SK-MEL-5 (cell line): ENCODE data around the gene GTPBP2. TPM values are rescaled to one million over a fixed set of nuclear protein-coding genes. Genes with fewer than 3 reads are reported as not detected.
"Not testable (repeated sequence)": the region's sequence is repeated elsewhere in the genome, so short reads cannot be mapped to it uniquely, and the experiment has no call there.

ENCODE experiments used
- DNase-seq: peaks from one replicate; pipeline ENCODE4 v3.0.0-alpha.2; 2016; ENCODE audit warnings: low read depth, low spot score
- in situ Hi-C: cut with HindIII; loops from 2 replicates; pipeline ENCODE4 v1.10.0; 2016; ENCODE audit warnings: low sequenced_read_pairs, high pct_unique_total_duplicates, low pct_unique_long_range_greater_than_20kb
- total RNA-seq: library from RNA; depleted of rRNA; stranded (reverse); fragments of >200 nt; shearing (Covaris generic); gene quantifications from 2 replicates; pipeline ENCODE4 v1.2.3, GENCODE V29; 2014

GTPBP2 gene
- total RNA-seq, 1 experiment from 2014 or later: 95.2 TPM

DNA sequence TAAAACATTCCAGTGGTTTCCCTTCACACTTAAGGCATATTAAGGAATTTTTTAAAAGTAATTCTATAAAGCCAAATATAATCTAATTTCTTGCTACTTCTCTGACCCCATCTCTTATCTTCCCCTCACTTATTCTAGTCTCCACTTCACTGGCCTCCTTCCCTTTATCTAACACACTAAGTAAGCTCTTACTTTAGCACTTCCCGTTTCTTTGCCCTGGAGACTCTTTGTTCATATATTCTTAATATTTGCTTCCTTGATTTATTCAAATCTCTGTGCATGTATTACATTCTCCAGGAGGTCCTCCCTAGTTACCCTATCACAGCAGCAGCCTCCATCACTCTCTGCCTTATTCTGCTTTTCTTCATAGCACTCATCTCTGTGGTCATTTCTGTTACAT, 20.3 kb downstream of the GTPBP2 start:
- in situ Hi-C loops: no loop called here
- DNase-seq: no peak

DNA sequence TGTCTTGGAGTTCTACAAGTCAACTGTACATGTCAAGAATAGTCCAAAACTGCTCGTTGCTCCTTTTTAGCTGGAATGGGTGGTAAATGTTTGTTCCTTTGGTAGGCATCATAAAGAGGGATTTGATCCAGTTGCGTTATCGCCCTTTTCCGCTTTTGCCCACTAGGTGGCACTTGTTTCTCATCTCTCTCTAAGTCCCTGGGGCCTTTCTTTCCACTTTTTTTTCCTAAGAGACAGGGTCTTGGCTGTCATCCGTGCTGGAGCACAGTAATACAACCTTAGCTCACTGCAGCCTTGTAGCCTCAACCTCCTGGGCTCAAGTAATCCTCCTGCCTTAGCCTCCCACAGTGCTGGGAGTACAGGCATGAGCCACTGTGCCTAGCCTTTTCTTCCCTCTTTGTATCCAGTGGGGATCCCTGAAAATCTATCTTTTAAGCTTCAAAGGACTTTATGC, 20.7 kb downstream of the GTPBP2 start:
- in situ Hi-C loops: no loop called here
- peak; percentile 86 for DNase-seq

DNA sequence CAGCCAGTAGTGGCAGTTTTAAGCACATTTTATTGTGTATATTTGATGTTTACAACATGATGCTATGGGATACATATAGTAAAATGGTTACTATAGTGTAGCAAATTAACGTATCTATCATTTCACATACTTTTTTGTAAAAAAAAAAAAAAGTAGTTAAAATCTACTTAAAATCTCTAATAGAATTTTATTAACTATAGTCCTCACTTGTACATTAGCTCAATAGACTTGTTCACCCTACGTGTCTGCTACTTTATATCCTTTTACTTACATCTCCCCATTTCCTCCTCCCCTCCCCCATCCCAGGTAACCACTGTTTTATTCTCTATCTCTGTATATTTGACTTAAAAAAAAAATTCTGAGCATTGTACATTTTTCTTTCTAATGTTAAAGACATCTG, 23.0 kb downstream of the GTPBP2 start:
- no peak for DNase-seq
- in situ Hi-C loops: no loop called here

DNA sequence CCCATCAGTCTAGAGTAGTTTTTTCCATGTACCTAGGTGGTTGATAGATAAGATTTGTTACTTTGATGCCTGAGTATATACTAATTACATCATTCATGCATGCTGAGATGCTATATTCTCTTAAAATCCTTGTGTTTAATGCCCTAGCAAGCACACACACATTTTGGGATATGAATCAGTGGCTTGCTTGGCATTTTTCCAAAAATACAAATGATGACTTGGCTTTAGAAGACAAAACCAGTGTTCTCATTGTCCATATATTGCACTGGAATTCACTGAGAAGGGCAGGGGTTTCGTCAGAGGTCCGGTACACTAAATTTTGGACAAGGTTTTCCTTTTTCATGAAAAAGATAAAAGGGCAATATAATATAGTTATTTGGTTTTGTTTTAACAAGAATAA, 24.9 kb downstream of the GTPBP2 start:
- in situ Hi-C loops: no loop called here
- DNase-seq: no peak

DNA sequence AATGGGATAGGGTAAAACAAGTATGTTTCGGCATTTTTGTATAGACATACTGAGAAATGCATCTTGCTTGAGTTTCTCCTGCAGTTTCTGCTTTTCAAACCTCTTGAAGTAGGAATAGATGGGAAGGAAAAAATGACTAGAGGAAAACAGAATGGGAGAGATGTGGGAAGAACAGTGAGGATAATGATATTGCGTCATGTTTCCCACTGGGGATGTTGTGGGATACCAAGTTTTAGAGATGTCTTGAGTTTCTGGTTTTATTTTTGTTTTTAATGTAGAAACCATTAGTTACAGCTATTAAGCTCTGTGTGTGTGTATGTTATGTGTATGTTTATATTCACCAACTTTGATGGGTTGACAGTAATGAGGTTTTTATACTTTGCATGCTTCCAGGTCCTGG, 28.5 kb downstream of the GTPBP2 start:
- no peak for DNase-seq
- in situ Hi-C loops: no loop called here

DNA sequence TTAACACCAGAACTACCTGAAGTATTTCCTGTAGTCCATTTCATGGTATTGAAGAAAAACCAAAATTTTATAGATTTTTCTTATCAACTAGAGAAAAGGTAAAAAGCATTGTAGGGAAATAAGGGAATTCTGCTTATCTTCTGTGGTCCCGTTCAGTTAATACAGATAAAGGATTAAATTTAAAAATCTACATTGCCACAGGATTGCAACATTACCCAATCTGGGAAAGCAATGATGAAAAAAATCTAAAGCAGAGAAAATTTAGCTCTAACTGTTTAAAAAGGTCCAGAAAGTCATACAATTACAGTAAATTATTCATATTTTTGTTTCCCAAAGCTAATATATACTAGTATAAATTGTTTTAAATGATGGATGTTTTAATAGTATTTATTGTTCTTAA, 35.1 kb downstream of the GTPBP2 start:
- in situ Hi-C loops: no loop called here
- DNase-seq: no peak

DNA sequence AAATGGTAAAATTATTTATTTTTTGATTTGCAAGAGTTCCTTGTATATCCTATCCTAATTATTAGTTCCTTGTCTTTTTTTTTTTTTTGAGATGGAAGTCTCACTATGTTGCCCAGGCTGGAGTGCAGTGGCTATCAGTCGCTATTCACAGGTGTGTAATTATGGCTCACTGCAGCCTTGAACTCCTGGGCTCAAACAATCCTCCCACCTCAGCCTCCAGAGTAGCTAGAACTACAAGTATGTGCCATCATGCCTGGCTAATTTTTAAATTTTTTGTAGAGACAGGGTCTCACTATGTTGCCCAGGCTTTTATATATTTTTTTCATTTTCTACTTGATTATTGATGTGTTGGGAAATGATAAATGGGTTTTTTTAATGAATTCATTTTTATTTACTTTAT, 39.5 kb downstream of the GTPBP2 start:
- in situ Hi-C loops, DNase-seq: not testable (repeated sequence)

DNA sequence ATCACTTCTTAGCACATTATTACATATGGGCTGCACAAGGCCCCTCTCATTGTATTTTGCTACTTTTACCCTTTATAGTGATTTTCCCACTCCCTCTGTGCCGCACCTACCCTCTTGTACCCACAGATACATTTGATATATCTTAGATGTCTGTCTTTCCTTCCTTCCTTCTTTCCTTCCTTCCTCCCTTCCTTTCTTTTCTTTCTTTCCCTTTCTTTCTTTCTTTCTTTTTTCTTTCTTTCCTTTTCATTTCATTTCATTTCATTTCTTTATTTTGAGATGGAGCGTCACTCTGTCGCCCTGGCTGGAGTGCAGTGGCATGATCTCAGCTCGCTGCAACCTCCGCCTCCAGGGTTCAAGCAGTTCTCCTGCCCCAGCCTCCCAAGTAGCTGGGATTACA, 40.9 kb downstream of the GTPBP2 start:
- no peak for DNase-seq
- in situ Hi-C loops: no loop called here

DNA sequence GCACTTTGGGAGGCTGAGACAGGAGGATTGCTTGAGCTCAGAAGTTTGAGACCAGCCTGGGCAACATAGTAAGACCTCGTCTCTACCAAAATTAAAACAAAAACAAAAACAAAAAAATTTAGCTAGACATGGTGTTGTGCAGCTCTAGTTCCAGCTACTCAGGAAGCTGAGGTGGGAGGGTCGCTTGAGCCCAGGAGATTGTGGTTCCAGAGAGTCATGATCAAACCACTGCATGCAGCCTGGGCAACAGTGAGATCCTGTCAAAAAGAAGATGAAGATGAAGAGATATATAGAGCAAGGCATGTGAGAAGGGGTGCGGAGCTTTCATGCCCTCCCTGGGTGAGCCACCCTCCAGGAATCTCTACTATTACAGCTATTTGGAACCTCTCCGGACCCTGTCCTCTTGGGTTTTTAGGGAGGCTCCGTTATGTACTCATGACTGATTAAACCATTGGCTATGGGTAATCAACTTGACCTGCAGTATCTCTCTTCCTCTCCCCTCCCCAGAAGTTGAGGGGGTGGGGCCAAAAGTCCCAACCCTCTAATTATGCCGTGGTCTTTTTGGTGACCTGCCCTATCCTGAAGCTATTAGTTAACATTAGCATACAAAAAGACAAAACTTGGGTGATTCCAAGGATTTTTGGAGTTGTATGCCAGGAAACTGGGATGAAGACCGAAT, 44.0 kb downstream of the GTPBP2 start:
- no peak for DNase-seq
- in situ Hi-C loops: no loop called here

DNA sequence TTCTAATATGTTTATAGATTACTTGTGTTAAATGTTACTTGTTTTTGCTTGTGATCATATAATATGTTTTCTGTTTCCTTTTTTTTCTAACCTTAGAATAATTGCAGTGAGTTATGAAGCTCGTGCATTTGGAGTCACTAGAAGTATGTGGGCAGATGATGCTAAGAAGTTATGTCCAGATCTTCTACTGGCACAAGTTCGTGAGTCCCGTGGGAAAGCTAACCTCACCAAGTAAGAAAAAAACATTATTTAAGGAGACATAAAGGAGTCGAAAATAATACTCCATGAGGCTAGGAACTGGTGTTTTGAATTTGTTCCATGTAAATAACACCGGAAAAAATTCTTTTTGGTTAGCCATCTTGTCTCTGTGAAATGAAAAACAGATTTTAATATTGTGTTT, 46.2 kb downstream of the GTPBP2 start:
- DNase-seq: no peak
- in situ Hi-C loops: no loop called here

DNA sequence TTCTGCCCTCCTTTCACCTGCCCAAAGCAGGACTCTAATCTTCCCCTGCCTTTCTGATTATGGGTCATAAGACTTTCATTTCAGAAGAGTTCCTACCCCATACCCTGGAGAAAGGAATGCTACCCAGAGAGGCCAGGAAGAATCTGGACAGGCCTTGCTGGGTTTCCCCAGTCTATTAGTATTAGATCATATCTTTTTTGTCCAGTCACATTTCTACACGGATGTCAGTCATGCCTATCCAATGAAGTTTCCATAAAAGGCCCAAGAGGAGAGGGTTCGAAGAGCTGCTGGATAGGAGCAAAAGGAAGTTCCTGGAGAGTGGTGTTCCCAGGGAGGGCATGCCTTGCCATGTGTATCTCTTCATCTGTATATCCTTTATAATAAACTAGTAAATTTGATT, 49.9 kb downstream of the GTPBP2 start:
- no peak for DNase-seq
- in situ Hi-C loops: no loop called here

DNA sequence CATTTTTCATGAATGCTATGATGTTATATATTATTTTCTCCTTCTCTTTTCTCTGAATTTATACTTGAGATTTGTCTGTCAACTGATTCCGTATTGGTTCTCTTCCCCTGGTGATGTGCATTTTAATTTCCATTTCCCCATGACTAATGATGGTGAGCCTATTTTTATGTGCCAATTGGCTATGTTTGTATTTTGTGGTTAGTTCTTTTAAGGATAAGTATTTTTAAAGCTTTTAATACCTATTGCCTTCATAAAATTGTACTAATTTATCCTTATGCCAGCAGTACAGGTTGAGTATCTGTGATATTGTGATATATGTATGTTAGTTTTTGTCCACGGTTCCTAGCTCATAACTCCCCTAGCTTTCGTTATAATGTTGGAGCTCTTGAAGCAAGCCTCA, 50.3 kb downstream of the GTPBP2 start:
- DNase-seq: no peak
- in situ Hi-C loops: no loop called here

DNA sequence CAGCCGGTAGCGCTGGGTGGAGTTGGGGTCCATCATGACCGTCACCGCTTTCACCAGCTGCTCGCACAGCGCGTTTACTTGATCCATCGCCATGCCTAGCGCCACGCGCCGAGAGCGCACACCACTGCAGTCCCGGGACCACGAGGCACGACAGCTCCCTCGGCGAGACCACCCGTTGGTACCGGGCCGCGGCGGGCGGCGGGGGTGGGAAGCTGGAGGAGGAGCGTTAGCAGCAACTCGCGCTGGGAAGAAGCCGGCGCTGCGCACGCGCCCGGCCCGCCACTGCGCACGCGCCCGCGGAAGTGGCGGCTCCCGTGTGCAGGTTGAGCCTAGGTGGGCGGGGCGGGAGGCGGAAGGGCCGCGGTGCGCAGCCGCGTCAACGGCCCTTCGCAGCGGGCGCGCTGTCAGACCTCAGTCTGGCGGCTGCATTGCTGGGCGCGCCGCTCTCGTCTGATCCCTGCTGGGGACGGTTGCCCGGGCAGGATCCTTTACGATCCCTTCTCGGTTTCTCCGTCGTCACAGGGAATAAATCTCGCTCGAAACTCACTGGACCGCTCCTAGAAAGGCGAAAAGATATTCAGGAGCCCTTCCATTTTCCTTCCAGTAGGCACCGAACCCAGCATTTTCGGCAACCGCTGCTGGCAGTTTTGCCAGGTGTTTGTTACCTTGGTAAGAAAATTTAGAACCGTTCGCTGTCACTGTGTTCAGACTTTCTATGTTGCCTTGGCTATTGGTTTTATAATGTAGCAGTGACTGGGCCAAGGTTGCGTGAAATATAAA, 53.1 kb downstream of the GTPBP2 start, which contains the start of the genes POLH and XPO5:
POLH (plus strand) TSS at position 414 of the 780 bp plus-strand sequence. CDS start 6,135 bp downstream, outside the sequence.
XPO5 (minus strand) TSS at position 267 of the 780 bp plus-strand sequence; CDS start at position 93, 174 bp downstream.
- in situ Hi-C loops: no loop called here

DNA sequence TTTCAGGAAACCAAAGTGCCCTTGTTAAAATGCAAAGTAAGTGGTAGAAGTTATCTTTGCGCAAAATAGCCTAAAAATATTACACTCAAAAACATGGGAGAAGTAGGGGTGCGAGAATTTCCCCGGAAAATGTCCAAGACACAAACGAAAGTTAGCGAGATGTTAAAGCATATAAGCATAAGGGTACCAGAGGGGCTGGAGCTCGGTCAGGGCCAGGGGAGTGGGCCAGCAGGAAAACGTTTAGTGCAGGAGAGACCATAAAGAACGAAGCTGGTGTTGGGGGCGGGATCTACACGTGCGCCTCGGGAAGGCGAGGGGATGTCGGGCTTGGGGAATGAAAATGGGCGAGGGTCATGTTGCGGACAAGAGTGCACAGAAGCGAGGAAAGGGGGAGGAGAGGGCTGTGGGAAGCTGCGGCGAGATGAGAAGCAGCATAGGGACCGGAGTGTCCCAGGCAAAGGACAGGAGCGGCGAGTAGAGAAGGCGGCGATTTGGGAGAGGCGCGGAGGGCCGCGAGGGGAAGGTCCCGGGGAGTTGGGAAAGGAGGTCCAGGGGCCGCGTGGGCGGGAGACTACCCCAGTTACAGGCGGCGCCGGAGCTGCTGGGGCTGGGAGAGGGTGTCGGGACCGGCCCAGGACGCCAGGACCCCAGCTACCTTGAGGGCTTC, 53.8 kb downstream of the GTPBP2 start:
- in situ Hi-C loops: no loop called here
- DNase-seq: peak; percentile 5

More for the DNA sequence above, 53.1 kb downstream of the GTPBP2 start, which contains the start of the genes POLH and XPO5:
- DNase-seq: peak; percentile 91

DNA sequence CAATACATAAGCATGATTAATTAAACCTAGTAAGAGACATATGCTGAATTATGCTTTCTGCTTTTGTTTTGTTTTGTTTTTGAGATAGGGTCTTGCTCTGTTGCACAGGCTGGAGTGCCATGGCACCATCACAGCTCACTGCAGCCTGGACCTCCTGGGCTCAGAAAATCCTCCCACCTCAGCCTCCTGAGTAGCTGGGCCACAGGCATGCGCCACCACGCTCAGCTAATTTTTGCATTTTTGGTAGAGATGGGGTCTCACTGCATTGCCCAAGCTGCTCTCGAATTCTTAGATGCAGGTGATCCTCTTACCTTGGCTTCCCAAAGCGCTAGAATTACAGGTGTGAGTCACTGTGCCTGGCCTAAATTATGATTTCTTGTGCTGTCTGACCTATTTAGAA, 57.0 kb downstream of the GTPBP2 start:
- no peak for DNase-seq
- in situ Hi-C loops: no loop called here

DNA sequence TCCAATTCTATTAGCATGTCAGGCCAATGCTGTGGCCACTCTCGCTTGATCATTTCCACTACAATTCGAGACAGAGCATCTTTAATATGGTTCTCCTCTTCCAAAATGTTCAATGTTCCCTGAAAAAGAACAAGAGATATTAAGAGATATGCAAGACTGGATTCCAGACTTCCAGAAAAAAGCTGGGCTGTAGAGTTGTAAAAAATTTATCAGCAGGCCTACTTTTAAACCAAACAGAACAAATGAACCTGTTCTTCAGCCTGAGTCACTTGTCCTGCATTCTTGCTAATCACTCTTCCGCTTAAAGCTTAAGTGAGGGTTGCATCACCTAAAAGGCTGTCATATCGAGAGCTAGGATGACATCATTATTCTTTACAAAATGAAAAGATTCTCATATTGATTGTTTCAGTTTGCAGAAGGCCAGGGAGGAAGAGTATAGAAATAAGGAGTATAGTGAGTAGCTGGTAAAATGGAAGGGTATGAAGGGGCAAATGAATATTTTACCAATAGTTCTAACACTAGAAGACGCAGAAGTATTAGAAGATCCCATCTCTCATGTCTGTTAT, 58.1 kb downstream of the GTPBP2 start:
- in situ Hi-C loops: no loop called here
- DNase-seq: no peak
